Right lobe of liver (tissue), 4 donors: ENCODE data around the gene LMAN1.

Experiments used
- POLR2A ChIP-seq: fragments of 450-650 bp; IDR thresholded peaks from one replicate; pipeline ENCODE4 v1.6.1; 2017; ENCODE audit warnings: antibody characterized with exemption, mild to moderate bottlenecking
- TF ChIP-seq, protein P1 (sequence below), 4 donors: fragments of 200-600 bp in 3 of 4; fragments of 450-650 bp in 1 of 4; IDR thresholded peaks; one replicate each; pipeline versions ENCODE4 v1.5.1 to v1.8.0; 2016 to 2022; ENCODE audit warnings: antibody characterized with exemption in 4 of 4, mild to moderate bottlenecking in 2 of 4
- donor health status: DM: no; HTN: no; CAD: no.
- donor health status: DM: no; HTN: no; CAD: no.
- donor health status: DM: no; HTN: yes; CAD: no.

DNA sequence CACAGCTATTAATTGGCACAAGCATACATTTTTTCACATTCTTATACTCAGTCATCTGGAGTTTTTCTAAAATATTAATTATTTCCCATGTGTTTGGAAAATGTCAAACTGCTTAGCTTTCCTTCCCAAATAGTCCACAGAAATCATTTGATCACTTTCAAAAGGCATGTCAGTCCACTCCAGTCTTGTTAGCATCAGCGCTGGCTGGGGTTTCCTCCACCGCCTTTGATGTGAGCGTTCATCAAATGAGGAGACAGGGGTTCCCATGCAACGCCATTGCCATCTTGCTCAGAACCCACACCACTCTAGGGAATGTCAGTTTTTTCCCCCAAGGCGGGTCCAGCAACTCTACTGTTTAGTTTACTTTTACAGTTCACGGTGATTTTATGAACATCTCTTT, 72.7 kb downstream of the LMAN1 start:
- TF ChIP-seq, protein P1, sequence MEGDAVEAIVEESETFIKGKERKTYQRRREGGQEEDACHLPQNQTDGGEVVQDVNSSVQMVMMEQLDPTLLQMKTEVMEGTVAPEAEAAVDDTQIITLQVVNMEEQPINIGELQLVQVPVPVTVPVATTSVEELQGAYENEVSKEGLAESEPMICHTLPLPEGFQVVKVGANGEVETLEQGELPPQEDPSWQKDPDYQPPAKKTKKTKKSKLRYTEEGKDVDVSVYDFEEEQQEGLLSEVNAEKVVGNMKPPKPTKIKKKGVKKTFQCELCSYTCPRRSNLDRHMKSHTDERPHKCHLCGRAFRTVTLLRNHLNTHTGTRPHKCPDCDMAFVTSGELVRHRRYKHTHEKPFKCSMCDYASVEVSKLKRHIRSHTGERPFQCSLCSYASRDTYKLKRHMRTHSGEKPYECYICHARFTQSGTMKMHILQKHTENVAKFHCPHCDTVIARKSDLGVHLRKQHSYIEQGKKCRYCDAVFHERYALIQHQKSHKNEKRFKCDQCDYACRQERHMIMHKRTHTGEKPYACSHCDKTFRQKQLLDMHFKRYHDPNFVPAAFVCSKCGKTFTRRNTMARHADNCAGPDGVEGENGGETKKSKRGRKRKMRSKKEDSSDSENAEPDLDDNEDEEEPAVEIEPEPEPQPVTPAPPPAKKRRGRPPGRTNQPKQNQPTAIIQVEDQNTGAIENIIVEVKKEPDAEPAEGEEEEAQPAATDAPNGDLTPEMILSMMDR (IDR thresholded peaks at IDR 0.05) = no peak
- TF ChIP-seq POLR2A = no peak
